ENCODE results near the gene HK3.

The HK3 gene

DNA sequence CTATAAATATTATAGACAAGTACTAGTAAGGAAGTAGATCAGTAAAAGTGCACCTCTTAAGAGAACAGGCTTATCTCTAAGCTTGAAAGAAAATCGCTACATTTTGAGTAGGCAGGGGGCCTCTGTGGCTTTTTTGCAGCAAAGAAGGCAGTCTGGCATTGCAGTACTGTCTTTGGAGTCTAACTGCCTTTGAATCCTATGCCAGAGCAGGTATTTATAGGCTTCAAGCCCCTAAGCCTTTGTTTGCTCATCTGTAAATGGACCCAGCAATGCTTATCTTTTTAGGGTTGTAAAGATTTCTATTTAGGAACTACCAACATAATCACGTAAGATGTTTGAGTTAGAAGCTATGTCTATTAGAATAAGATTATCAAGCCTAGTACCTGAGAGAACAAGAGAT is 23.7 kb upstream of the HK3 start:
- POLR2A ChIA-PET, result no interaction called here
- TF ChIP-seq TARDBP (IDR thresholded peaks at IDR 0.05) (no peak), ELF4 (IDR thresholded peaks at IDR 0.05) (no peak), ZNF384 (IDR thresholded peaks at IDR 0.05) (no peak), CTBP1 (IDR thresholded peaks at IDR 0.05; ENCODE audit: borderline replicate concordance) (no peak), FOXK2 (IDR thresholded peaks at IDR 0.05) (no peak), L3MBTL2 (conservative IDR thresholded peaks at IDR 0.05) (no peak), SUZ12 (IDR thresholded peaks at IDR 0.05) (no peak), FOXA1 (IDR thresholded peaks at IDR 0.05) (no peak), ARNT (IDR thresholded peaks at IDR 0.05) (no peak), BHLHE40 (IDR thresholded peaks at IDR 0.05; ENCODE audit: borderline replicate concordance) (no peak), FOXM1 (IDR thresholded peaks at IDR 0.05; ENCODE audit: borderline replicate concordance) (no peak), HDGF (IDR thresholded peaks at IDR 0.05; ENCODE audit: borderline replicate concordance) (no peak)
- TF ChIP-seq, protein P1, sequence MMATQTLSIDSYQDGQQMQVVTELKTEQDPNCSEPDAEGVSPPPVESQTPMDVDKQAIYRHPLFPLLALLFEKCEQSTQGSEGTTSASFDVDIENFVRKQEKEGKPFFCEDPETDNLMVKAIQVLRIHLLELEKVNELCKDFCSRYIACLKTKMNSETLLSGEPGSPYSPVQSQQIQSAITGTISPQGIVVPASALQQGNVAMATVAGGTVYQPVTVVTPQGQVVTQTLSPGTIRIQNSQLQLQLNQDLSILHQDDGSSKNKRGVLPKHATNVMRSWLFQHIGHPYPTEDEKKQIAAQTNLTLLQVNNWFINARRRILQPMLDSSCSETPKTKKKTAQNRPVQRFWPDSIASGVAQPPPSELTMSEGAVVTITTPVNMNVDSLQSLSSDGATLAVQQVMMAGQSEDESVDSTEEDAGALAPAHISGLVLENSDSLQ (IDR thresholded peaks at IDR 0.05), result no peak
- CTCF ChIA-PET, result no interaction called here
- no peak for DNase-seq (ENCODE audit: extremely low spot score)

DNA sequence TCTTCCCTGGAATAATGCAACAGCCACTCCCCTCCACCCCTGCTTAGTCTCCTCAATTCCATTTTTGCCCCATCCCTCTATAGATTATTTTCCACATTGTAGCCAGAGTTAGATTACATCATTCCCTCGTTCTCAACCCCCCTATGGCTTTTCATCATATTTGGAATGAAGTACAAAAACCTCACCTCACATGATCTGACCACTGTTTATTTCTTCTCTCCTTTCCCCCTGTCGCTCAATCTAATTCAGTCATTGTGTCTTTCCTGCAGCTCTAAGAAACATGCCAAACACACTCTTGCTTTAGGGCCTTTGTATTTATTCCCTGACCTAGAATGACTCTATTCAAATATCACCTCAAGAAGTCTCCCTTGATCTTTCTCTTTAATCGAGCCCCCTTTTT is 22.6 kb upstream of the HK3 start:
- no peak for DNase-seq (ENCODE audit: extremely low spot score)
- POLR2A ChIA-PET, result no interaction called here
- CTCF ChIA-PET, result no interaction called here
- TF ChIP-seq TARDBP (IDR thresholded peaks at IDR 0.05), result no peak
- TF ChIP-seq ARNT (IDR thresholded peaks at IDR 0.05), result no peak
- TF ChIP-seq CTBP1 (IDR thresholded peaks at IDR 0.05; ENCODE audit: borderline replicate concordance), result no peak
- no peak for TF ChIP-seq NFRKB (IDR thresholded peaks at IDR 0.05)
- no peak for TF ChIP-seq BHLHE40 (IDR thresholded peaks at IDR 0.05; ENCODE audit: borderline replicate concordance)
- TF ChIP-seq HDGF (IDR thresholded peaks at IDR 0.05; ENCODE audit: borderline replicate concordance), result no peak
- no peak for TF ChIP-seq FOXK2 (IDR thresholded peaks at IDR 0.05)
- TF ChIP-seq LEF1 (IDR thresholded peaks at IDR 0.05; ENCODE audit: borderline replicate concordance), result no peak
- no peak for TF ChIP-seq SP1 (IDR thresholded peaks at IDR 0.05)
- TF ChIP-seq SUZ12 (IDR thresholded peaks at IDR 0.05), result no peak
- no peak for TF ChIP-seq FOXM1 (IDR thresholded peaks at IDR 0.05; ENCODE audit: borderline replicate concordance)
- TF ChIP-seq ZNF384 (IDR thresholded peaks at IDR 0.05), result no peak

DNA sequence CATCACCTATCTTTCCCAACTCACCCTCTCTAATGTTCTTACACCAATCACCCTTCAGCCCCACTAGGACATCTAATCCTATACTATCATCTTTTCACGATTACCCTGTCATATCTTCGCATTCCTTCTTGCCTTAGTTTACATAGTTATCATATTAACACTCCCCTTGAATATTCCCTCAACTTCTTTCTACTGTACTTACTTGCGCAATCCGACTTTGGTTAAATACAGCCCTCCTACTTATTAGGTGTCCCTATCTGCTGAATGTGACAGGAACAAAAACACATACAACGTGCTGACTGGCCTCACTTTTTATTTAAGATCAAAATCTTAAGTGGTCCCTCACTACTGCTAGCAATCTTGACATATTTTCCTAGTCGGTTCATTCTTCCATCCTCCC is 19.5 kb upstream of the HK3 start:
- POLR2A ChIA-PET, result no interaction called here
- CTCF ChIA-PET, result no interaction called here
- no peak for DNase-seq (ENCODE audit: extremely low spot score)
- TF ChIP-seq SUZ12 (IDR thresholded peaks at IDR 0.05) (no peak), ELF4 (IDR thresholded peaks at IDR 0.05) (0 out of 2 replicates have a peak, but pooled peaks have one; percentile 11)

DNA sequence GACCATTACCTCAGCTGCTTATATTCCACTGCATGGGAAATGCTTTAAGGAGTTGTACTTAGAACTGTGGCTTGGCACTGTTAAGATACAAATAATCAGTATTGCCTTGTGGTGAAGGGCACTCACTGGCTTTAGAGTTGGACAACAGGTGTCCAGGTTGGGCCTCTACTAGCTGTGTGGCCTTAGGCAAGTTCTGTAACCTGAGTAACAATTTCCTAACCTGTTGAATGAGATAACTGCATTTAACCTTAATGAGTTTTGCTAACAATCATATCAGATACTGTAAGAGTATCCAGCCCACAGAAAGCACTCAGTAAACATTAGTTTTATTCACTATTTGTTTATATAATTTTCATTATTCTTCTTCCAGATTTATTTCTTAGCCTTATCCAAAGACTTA is 17.2 kb upstream of the HK3 start:
- ChIA-PET POLR2A (no interaction called here), CTCF (no interaction called here)
- DNase-seq (ENCODE audit: extremely low spot score), result no peak
- TF ChIP-seq NFRKB (IDR thresholded peaks at IDR 0.05), result no peak
- no peak for TF ChIP-seq FOXA1 (IDR thresholded peaks at IDR 0.05)
- no peak for TF ChIP-seq LEF1 (IDR thresholded peaks at IDR 0.05; ENCODE audit: borderline replicate concordance)
- TF ChIP-seq FOXK2 (IDR thresholded peaks at IDR 0.05), result no peak
- TF ChIP-seq HDGF (IDR thresholded peaks at IDR 0.05; ENCODE audit: borderline replicate concordance), result no peak
- TF ChIP-seq SP1 (IDR thresholded peaks at IDR 0.05), result no peak
- TF ChIP-seq ARNT (IDR thresholded peaks at IDR 0.05), result no peak
- TF ChIP-seq, protein P1 (IDR thresholded peaks at IDR 0.05), result no peak
- no peak for TF ChIP-seq CTBP1 (IDR thresholded peaks at IDR 0.05; ENCODE audit: borderline replicate concordance)
- TF ChIP-seq ZNF384 (IDR thresholded peaks at IDR 0.05), result no peak
- no peak for TF ChIP-seq SUZ12 (IDR thresholded peaks at IDR 0.05)
- no peak for TF ChIP-seq TARDBP (IDR thresholded peaks at IDR 0.05)
- TF ChIP-seq BHLHE40 (IDR thresholded peaks at IDR 0.05; ENCODE audit: borderline replicate concordance), result no peak
- no peak for TF ChIP-seq L3MBTL2 (conservative IDR thresholded peaks at IDR 0.05)
- no peak for TF ChIP-seq ELF4 (IDR thresholded peaks at IDR 0.05)

DNA sequence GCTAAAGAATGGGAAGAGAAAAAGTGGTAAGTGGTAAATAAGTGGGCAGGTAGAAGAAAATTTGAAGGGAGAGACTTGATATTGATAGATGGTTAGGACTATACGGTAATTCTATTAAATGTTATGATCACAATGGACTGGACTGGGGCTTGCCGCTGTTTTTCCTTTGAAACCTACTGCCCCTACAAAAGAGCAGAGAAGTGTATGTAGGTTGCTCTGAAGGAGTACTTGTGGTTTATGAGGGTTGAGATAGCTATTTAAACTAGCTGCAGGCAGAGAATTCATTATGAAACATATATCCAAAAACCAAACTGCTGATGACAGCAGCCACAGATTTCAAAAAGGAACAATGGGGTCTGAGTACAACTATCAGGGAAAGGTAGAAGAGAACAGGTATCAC is 16.8 kb upstream of the HK3 start:
- no peak for TF ChIP-seq TARDBP (IDR thresholded peaks at IDR 0.05)
- no peak for TF ChIP-seq HDGF (IDR thresholded peaks at IDR 0.05; ENCODE audit: borderline replicate concordance)
- TF ChIP-seq ZNF384 (IDR thresholded peaks at IDR 0.05), result no peak
- TF ChIP-seq FOXK2 (IDR thresholded peaks at IDR 0.05), result no peak
- no peak for DNase-seq (ENCODE audit: extremely low spot score)
- ChIA-PET CTCF (no interaction called here), POLR2A (no interaction called here)

DNA sequence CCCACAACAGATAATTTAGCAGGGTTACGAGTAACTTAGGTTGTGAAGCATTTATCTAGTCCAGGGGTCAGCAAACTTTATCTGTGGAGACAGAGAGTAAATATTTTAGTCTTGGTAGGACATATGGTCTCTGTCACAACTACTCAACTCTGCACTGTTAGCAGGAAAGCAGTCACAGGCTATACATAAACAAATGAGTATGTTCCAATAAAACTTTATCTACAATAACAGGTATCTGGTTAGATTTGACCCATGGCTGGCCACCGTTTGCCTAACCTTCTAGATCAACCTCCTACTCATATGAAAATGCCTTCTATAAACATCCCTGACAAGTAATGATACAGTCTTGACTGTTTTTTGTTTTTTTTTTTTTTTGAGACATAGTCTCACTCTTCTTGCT is 13.0 kb upstream of the HK3 start:
- no peak for DNase-seq (ENCODE audit: extremely low spot score)
- ChIA-PET POLR2A (no interaction called here), CTCF (no interaction called here)
- TF ChIP-seq SUZ12 (IDR thresholded peaks at IDR 0.05) (no peak), FOXM1 (IDR thresholded peaks at IDR 0.05; ENCODE audit: borderline replicate concordance) (no peak), ZNF384 (IDR thresholded peaks at IDR 0.05) (no peak), CTBP1 (IDR thresholded peaks at IDR 0.05; ENCODE audit: borderline replicate concordance) (no peak), FOXK2 (IDR thresholded peaks at IDR 0.05) (no peak), ELF4 (IDR thresholded peaks at IDR 0.05) (no peak), ARNT (IDR thresholded peaks at IDR 0.05) (no peak), L3MBTL2 (conservative IDR thresholded peaks at IDR 0.05) (no peak), HDGF (IDR thresholded peaks at IDR 0.05; ENCODE audit: borderline replicate concordance) (no peak), BHLHE40 (IDR thresholded peaks at IDR 0.05; ENCODE audit: borderline replicate concordance) (no peak), NFRKB (IDR thresholded peaks at IDR 0.05) (no peak), TARDBP (IDR thresholded peaks at IDR 0.05) (no peak), LEF1 (IDR thresholded peaks at IDR 0.05; ENCODE audit: borderline replicate concordance) (no peak), FOXA1 (IDR thresholded peaks at IDR 0.05) (no peak), SP1 (IDR thresholded peaks at IDR 0.05) (no peak)
- TF ChIP-seq, protein P1 (IDR thresholded peaks at IDR 0.05), result no peak

Data from HEK293T (cell line).